Breast epithelium (tissue), 4 donors: ENCODE data around the gene MYD88. TPM values are rescaled to one million over a fixed set of nuclear protein-coding genes. Genes with fewer than 3 reads are reported as not detected.

Experiments
- DNase-seq, 2 donors: peaks; one replicate each; pipeline ENCODE4 v3.0.0-alpha.2; 2019; ENCODE audit warnings: low spot score in 2 of 2
- H3K27ac ChIP-seq, 2 donors: fragments of 200-600 bp; sonication (generic) in 1 of 2; one replicate each; pipeline ENCODE4 v1.5.1; 2016 to 2019; ENCODE audit warnings: mild to moderate bottlenecking in 1 of 2
- H3K27me3 ChIP-seq, 2 donors: fragments of 200-600 bp; sonication (generic) in 1 of 2; one replicate each; pipeline versions ENCODE4 v1.5.1 to v1.6.0; 2017 to 2019; ENCODE audit warnings: control low read depth in 1 of 2, mild to moderate bottlenecking in 1 of 2
- H3K36me3 ChIP-seq: fragments of 200-600 bp; one replicate; pipeline ENCODE4 v1.5.1; 2019
- H3K4me1 ChIP-seq, 2 donors: fragments of 200-600 bp; sonication (generic); one replicate each; pipeline ENCODE4 v1.5.1; 2016 to 2019; ENCODE audit warnings: control low read depth in 1 of 2
- H3K4me3 ChIP-seq, 3 donors: fragments of 200-600 bp; sonication (generic); 1 replicate in 2 of 3; 2 replicates in 1 of 3; pipeline ENCODE4 v1.5.1; 2016 to 2019; ENCODE audit warnings: mild to moderate bottlenecking in 3 of 3, moderate library complexity in 2 of 3
- H3K9me3 ChIP-seq, 2 donors: fragments of 200-600 bp; sonication (generic) in 1 of 2; one replicate each; pipeline ENCODE4 v1.5.1; 2016 to 2019; ENCODE audit warnings: control low read depth in 1 of 2
- CTCF ChIP-seq, 3 donors: fragments of 450-650 bp; IDR thresholded peaks; one replicate each; pipeline ENCODE4 v1.5.1; 2016 to 2017; ENCODE audit warnings: antibody characterized with exemption in 3 of 3, mild to moderate bottlenecking in 3 of 3, moderate library complexity in 3 of 3
- POLR2A ChIP-seq: fragments of 450-650 bp; IDR thresholded peaks from one replicate; pipeline ENCODE4 v1.6.1; 2016; ENCODE audit warnings: antibody characterized with exemption, mild to moderate bottlenecking, moderate library complexity
- POLR2AphosphoS5 ChIP-seq, 3 donors: sonication (generic); formaldehyde crosslinking; IDR thresholded peaks; one replicate each; pipeline ENCODE4 v1.6.1; 2017; ENCODE audit warnings: antibody characterized with exemption in 3 of 3
- intact Hi-C: fragments of 100-400 bp; cut with DNase I; formaldehyde crosslinking; loops from one replicate; pipeline ENCODE4 v1.15.1; 2023; ENCODE audit warnings: low total_unique reads
- total RNA-seq, 3 donors: library from RNA; depleted of rRNA; stranded (reverse); fragments of >200 nt; gene quantifications; one replicate each; pipeline ENCODE4 v1.1.0, GENCODE V29; 2016

The MYD88 gene
- total RNA-seq, 3 donors from 2014 or later, result 33.4 to 36.0 (median 35.3) TPM

DNA sequence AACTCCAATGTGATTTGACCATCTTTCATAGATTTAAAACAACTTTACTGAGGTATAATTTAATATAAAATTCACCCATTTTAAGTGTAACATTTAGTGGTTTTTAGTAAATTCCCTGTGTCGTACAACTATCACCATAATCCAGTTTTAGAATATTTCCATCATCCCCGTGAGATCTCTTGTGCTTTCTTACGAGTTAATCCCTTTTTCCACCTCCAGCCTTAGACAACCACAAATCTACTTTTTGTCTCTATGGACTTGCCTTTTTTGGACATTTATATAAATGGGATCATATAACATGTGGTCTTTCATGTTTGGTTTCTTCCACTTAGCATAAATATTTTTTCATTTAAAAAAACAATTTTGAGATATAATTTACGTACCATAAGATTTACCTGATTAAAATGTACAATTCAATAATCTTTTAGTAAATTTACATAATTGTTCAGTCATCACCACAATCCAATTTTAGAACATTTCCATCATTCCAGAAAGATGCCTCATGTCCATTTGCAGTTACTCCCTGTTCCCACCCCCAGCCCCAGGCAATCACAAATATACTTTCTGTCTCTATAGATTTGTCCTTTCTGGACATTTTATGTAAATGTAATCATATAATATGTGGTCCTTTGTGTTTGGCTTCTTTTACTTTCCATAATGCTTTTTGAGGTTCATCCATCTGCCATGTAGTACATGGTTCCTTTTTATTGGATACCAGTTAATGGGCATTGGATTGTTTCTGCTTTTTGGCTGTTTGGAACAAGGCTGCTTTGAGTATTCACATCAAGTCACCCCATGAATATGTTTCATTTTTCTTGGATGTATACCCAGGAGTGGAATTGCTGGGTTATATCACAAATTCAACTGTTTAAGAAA lies 29.9 kb downstream of the MYD88 start:
- Histone ChIP-seq H3K36me3 (no peaks in the 10 kb centered on the region), H3K27ac (no peak overlapping the region), H3K4me3 (no peak overlapping the region), H3K9me3 (no peaks in the 10 kb centered on the region), H3K27me3 (no peaks in the 10 kb centered on the region), H3K4me1 (peaks cover 0 to 4% of the 10 kb centered on the region in 2 donors)
- TF ChIP-seq POLR2AphosphoS5 (IDR thresholded peaks at IDR 0.05) (no peak), POLR2A (no peak), CTCF (IDR thresholded peaks at IDR 0.05) (no peak)
- intact Hi-C loops, result no loop called here
- DNase-seq, result no peak

DNA sequence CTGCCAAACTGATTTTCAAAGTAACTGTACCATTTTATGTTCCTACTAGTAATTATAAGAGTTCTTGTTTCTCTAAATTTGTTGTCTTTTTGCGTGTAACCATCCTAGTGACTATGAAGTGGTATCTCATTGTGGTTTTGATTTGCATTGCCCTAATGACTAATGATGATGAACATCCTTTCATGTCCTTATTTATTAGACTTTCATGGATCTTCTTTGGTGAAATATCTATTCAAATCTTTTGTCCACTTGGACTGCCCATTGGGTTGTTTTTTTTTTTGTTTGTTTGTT lies 30.5 kb downstream of the MYD88 start:
- no peak overlapping the region for H3K4me3 ChIP-seq
- DNase-seq, result no peak
- H3K27me3 ChIP-seq, result no peaks in the 10 kb centered on the region
- peaks cover 0 to 4% of the 10 kb centered on the region in 2 donors for H3K4me1 ChIP-seq
- H3K9me3 ChIP-seq, result no peaks in the 10 kb centered on the region
- no peaks in the 10 kb centered on the region for H3K36me3 ChIP-seq
- H3K27ac ChIP-seq, result no peak overlapping the region
- TF ChIP-seq POLR2A (no peak), POLR2AphosphoS5 (IDR thresholded peaks at IDR 0.05) (no peak), CTCF (IDR thresholded peaks at IDR 0.05) (no peak)
- intact Hi-C loops, result no loop called here

- TF ChIP-seq CTCF (IDR thresholded peaks at IDR 0.05) (no peak), POLR2A (no peak), POLR2AphosphoS5 (IDR thresholded peaks at IDR 0.05) (no peak)
- Histone ChIP-seq H3K4me1 (peaks cover 0 to 4% of the 10 kb centered on the region in 2 donors), H3K4me3 (no peak overlapping the region), H3K27me3 (no peaks in the 10 kb centered on the region), H3K36me3 (no peaks in the 10 kb centered on the region), H3K27ac (no peak overlapping the region), H3K9me3 (no peaks in the 10 kb centered on the region)
- intact Hi-C loops, result loop anchor here (10.0 kb wide), 1 partner anchor 64 kb away; no protein-coding TSS in a partner anchor
- DNase-seq, result no peak
Measured at GRCh38 chr3:38170722-38171121, 32.3 kb downstream of the MYD88 start.

DNA sequence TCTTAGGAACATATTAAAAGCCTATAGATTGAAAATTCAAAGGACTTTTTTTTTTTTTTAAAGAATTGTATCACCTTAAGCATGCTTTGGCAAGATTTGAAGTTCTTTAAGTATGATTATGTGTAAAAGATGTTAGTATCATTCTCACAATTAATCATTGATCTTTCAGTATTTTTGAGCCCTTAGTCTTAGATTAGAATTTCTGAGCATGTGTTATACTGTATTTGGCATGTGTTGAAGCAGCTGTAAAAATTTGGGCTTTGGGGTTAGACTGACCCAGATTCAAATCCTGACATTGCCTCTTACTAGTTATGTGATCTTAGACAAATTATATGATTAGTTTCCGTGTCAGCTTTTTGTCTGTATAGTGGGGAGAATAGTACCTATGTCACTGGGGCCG lies 33.2 kb downstream of the MYD88 start:
- peaks cover 0 to 4% of the 10 kb centered on the region in 2 donors for H3K4me1 ChIP-seq

More for the DNA sequence above, 33.2 kb downstream of the MYD88 start:
- TF ChIP-seq POLR2A (no peak), CTCF (IDR thresholded peaks at IDR 0.05) (no peak), POLR2AphosphoS5 (IDR thresholded peaks at IDR 0.05) (no peak)
- no peak overlapping the region for H3K27ac ChIP-seq
- intact Hi-C loops, result loop anchor here (10.0 kb wide), 1 partner anchor 63 kb away; no protein-coding TSS in a partner anchor
- no peak for DNase-seq
- H3K4me3 ChIP-seq, result no peak overlapping the region
- no peaks in the 10 kb centered on the region for H3K9me3 ChIP-seq
- no peaks in the 10 kb centered on the region for H3K27me3 ChIP-seq
- H3K36me3 ChIP-seq, result no peaks in the 10 kb centered on the region
